Endothelial cell of hepatic sinusoid (primary cell): ENCODE measurements around the gene PSMD2.

ENCODE experiments used
- in situ Hi-C: cut with HindIII; loops from 2 replicates; pipeline ENCODE4 v1.10.0; 2017; ENCODE audit warnings: low sequenced_read_pairs

Gene PSMD2

DNA sequence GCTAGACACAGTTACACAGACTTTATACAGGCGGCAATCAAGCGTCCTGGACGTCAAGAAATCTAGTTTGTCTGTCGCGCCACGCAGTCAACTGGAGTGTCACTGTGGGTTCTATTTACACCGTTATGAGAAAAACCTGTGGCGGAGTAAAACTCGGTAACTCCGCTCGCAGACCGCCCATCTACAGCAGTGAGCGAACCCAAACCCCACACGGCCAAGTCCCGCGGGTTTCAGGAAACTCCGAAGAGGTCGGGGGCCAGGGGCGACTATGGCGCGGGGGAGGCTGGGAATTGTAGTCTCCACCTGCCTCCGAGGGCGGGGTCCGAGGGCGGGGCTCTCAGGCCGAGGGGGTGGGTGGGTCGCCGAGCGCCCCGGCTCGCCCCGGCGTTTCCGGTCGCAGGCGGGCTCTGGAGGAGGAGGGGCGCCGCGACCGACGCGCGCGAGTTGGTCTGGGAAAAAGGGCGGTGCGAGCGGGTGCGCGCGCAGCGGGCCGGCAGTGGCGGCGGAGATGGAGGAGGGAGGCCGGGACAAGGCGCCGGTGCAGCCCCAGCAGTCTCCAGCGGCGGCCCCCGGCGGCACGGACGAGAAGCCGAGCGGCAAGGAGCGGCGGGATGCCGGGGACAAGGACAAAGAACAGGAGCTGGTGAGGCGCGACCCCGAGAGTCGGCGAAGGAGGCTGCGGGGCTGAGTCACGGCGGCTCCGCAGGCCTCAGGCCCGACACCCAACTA lies at the start of gene PSMD2:
PSMD2 (plus strand) TSS at position 483 of the 729 bp plus-strand sequence; CDS start at position 509, 26 bp downstream.
- in situ Hi-C loops: no loop called here

GRCh38 chr3:184249412-184250166 lies 49.5 kb upstream of the PSMD2 start, which contains the start of gene EEF1AKMT4:
TSS of gene EEF1AKMT4 (plus strand) at chr3:184249672. CDS start at chr3:184249695, 23 bp downstream.
- in situ Hi-C loops: loop anchor here (5.0 kb wide), 1 partner anchor 352 kb away; no protein-coding TSS in a partner anchor

GRCh38 chr3:184250167-184250828 lies 48.7 kb upstream of the PSMD2 start:
- in situ Hi-C loops: loop anchor here (5.0 kb wide), 1 partner anchor 353 kb away; no protein-coding TSS in a partner anchor

GRCh38 chr3:184255291-184256039 lies 43.6 kb upstream of the PSMD2 start:
- in situ Hi-C loops: no loop called here

DNA sequence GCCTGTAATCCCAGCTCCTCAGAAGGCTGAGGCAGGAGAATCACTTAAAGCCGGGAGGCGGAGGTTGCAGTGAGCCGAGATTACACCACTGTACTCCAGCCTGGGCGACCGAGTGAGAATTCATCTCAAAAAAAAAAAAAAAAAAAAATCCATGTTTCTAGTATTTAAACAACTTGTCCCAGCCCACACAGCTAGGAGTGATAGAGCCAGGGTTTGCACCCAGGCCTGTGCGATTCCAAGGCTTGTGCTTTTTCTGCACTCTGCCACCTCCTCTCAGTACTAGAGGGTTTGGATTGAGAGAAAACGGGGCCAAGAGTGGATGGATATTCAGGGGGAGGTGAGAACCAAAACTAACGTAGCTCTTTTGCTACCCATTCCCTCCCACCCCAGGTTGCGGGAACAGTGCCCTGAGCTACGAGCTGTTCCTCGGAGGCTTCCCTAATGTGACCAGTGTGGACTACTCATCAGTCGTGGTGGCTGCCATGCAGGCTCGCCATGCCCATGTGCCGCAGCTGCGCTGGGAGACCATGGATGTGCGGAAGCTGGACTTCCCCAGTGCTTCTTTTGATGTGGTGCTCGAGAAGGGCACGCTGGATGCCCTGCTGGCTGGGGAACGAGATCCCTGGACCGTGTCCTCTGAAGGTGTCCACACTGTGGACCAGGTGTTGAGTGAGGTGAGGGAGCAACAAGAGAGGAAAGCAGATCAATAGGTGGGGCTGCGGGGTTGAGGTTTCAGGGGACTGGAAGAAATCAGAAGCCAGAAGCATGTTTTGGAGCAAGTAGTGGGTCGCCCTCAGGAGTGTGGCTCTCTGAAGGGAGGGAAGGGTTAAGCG lies 41.7 kb upstream of the PSMD2 start:
- in situ Hi-C loops: no loop called here

GRCh38 chr3:184258926-184259325 lies 40.1 kb upstream of the PSMD2 start:
- in situ Hi-C loops: no loop called here

DNA sequence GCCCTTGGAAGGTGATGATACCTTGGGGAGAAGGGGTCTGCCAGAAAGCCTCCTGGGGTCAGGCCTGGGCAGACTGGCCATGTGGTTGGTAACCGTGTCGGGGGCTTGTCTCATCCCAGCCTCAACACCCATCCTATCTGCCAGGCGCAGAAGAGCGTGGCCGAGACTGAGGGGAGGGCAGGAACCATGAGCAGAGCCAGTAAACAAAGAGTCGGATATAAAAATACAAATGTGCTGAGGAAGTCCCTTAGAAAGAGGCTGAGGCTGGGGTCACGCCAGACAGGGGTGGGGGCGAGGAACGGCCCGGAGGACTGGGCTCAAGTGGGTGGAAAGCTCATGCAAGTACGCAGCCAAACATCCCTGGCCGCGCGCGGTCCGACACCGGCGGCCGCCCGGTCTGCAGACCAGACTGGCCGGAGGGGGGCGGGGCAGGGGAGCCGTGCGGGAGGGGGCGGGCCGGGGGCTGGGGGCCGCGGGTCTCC lies 39.6 kb upstream of the PSMD2 start:
- in situ Hi-C loops: no loop called here

GRCh38 chr3:184259878-184260723 lies 38.9 kb upstream of the PSMD2 start:
- in situ Hi-C loops: no loop called here

DNA sequence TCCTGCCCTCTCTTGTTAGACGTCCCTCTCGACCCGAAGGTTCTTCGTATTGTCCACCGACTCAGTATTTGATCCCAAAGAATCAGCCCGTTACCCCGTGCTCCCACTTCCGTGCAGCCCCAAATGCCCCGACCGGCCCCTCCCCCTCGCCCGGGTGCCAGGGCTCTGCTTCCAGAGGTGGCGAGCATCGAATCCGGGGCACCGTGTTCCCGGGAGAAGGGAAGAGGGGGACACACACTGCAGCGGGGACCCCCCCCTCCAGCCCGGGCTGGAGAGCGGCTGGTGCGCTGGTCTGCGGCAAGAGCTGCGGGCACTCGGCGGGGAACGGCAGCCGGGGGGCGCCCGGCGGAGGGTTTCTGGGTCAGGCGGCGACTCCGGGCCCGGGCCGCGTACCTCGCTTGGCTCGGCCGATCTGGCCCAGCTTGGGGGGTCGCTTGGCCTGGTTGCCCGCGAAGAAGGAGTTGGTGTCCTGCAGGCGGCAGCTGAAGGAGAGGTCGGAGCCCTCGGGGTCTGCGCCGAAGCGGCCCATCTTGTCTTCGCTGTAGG lies 38.2 kb upstream of the PSMD2 start:
- in situ Hi-C loops: no loop called here

DNA sequence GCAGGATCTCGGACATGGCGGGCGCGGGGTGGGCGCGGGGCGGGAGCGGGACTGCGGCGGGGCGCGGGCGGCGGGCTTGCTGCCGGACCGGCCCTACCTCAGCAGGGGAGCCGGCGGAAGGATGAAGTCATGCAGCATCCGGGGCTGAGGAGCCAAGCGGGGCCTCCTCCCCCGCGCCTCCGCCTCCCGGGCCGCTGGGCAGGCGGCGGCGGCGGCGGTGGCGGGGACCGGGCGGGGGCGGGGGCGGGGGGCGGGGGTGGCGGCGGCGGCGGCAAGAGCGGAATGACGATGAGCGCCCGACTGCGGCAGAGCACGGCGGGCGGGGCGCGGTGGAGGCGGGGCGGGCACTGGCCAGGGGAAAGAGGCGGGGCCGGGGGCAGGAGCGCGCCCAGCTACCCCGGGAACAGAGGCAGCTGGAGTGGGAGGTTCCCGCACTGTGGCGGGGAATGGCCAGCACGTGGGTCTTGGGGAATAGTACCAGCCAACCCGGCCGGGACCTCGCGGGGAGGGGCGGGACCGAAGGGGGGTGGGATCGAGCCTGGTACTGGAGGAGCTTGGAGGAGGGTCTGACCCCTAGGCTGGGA lies 37.7 kb upstream of the PSMD2 start, which contains the start of gene CAMK2N2:
CAMK2N2 (minus strand) TSS at position 284 of the 584 bp plus-strand sequence; CDS start at position 16, 268 bp downstream.
- in situ Hi-C loops: no loop called here

DNA sequence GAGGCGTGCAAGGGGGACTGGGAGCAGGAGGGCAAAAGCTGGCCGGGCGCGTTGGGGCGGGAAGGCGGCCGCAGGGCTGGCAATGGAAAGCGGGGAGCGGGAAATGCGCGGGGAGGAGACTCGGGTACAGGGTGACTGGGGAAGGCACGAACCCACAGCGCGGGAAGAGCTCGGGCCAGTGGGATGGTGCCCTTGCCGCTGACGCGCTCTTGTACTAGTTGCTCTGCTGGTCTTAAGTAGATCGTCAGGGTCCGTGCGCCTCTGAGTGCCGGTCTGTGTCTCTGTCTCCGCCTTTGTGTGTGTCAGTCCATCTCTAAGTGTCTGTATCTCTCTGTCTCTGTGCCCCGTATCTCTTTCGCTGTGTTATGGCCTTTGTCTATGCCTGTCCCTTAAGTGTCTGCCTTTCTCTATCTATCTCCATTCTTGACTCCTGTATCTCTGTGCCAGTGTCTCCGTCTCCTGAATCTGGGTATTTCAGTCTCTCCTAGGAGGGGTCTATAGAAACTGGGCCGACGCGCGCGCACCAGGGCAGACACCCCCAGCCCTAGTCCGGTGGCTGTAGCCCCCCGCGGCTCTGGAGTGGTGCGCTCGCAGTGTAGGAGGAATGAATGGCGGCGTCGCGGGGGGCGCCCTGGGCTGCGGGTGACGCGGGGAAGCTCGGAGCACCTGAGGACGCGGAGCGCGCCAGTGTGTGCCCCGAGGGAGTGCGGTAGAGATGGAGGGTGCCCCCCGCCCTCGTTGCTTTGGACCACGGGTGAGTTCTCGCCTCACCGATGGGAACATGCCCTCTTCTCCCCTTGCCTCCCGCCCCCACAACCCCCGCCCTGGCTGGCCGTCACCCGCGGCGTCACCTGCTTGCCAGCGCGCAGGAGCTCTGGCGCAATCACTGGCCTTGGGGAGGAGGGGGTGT lies 36.9 kb upstream of the PSMD2 start:
- in situ Hi-C loops: no loop called here

GRCh38 chr3:184262764-184263179 lies 36.3 kb upstream of the PSMD2 start:
- in situ Hi-C loops: no loop called here

GRCh38 chr3:184267249-184267648 lies 31.8 kb upstream of the PSMD2 start:
- in situ Hi-C loops: loop anchor here (5.0 kb wide), 2 partner anchors 40 to 50 kb away; partner anchors contain the start of gene VWA5B2

DNA sequence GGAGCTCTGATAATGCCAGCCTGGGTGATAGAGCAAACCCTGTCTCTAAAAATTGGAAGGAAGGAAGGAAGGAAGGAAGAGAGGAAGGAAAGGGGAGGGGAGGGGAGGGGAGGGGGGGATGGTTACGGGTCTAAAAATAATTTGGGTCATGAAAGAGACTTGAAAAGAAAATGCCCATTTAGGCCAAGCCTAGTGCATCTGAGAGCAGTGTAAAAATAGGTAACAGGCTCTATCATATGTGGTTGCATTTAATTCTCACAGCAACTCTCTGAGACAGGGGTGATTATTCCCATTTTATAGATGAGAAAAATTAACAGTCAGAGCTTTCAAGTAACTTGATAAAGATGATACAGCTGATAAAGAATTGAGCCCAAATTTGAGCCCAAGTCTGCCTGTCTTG lies 26.8 kb upstream of the PSMD2 start:
- in situ Hi-C loops: no loop called here

DNA sequence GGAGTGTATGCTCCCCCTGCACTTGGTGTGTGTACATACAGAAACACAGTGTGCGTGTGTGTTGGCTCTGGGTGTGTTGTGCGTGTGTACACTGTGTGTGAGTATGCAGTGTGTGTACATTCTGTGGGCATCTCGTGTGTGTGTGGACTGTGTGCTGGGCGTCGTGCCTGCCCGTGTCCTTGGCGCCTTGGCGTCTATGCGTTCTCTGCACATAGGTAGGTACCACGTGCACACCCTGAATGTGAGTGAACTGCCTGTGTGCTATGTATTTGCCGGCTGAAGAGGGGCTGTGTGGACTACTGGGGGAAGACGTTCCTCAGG lies 23.7 kb upstream of the PSMD2 start:
- in situ Hi-C loops: no loop called here

- in situ Hi-C loops: no loop called here
Measured at GRCh38 chr3:184275961-184276910, 22.8 kb upstream of the PSMD2 start, which contains the start of gene ECE2. TSS of gene ECE2 (plus strand) at chr3:184276022. CDS start at chr3:184276154, 132 bp downstream.
